HEK293T (cell line): ENCODE results near the gene PCSK5.

ENCODE experiments used
- ARNT ChIP-seq: fragments of 450-650 bp; IDR thresholded peaks from 2 replicates; pipeline ENCODE4 v1.6.1; 2017; ENCODE audit warnings: mild to moderate bottlenecking
- BHLHE40 ChIP-seq: fragments of 450-650 bp; IDR thresholded peaks from 2 replicates; pipeline ENCODE4 v1.6.1; 2016; ENCODE audit warnings: mild to moderate bottlenecking, moderate library complexity, borderline replicate concordance
- CTBP1 ChIP-seq: fragments of 450-650 bp; IDR thresholded peaks from 2 replicates; pipeline ENCODE4 v1.6.1; 2016; ENCODE audit warnings: borderline replicate concordance
- ELF4 ChIP-seq: fragments of 450-650 bp; IDR thresholded peaks from 2 replicates; pipeline ENCODE4 v1.6.1; 2017; ENCODE audit warnings: antibody characterized with exemption
- FOXK2 ChIP-seq: fragments of 450-650 bp; IDR thresholded peaks from 2 replicates; pipeline ENCODE4 v1.6.1; 2016; ENCODE audit warnings: mild to moderate bottlenecking
- FOXM1 ChIP-seq: fragments of 450-650 bp; IDR thresholded peaks from 2 replicates; pipeline ENCODE4 v1.6.1; 2017; ENCODE audit warnings: mild to moderate bottlenecking, borderline replicate concordance
- L3MBTL2 ChIP-seq: fragments of 450-650 bp; conservative IDR thresholded peaks from 2 replicates; pipeline ENCODE4 v1.6.1; 2016; ENCODE audit warnings: mild to moderate bottlenecking
- NFRKB ChIP-seq: fragments of 450-650 bp; IDR thresholded peaks from 2 replicates; pipeline ENCODE4 v1.6.1; 2016; ENCODE audit warnings: mild to moderate bottlenecking, moderate library complexity
- SP1 ChIP-seq: fragments of 450-650 bp; IDR thresholded peaks from 2 replicates; pipeline ENCODE4 v1.6.1; 2017

- TF ChIP-seq SP1 (no peak), CTBP1 (no peak), FOXK2 (no peak), FOXM1 (no peak), ELF4 (no peak), NFRKB (no peak), BHLHE40 (no peak), ARNT (no peak), L3MBTL2 (no peak)
Measured at GRCh38 chr9:76294301-76294700, 403.8 kb downstream of the PCSK5 start.
